Glutamatergic neuron (in vitro differentiated cells): ENCODE results near the gene IL23R. TPM values are rescaled to one million over a fixed set of nuclear protein-coding genes. Genes with fewer than 3 reads are reported as not detected.
"Not testable (repeated sequence)": the region's sequence is repeated elsewhere in the genome, so short reads cannot be mapped to it uniquely, and the experiment has no call there.

Source experiments
- DNase-seq: peaks from one replicate; pipeline ENCODE4 v3.0.0; 2022
- H3K27ac Mint-ChIP-seq: one replicate; pipeline ENCODE4 v1.8.0; 2020; ENCODE audit warnings: mild to moderate bottlenecking, mixed read lengths, inconsistent platforms; ENCODE audit not compliant: unreplicated experiment
- H3K27me3 Mint-ChIP-seq: one replicate; pipeline ENCODE4 v1.8.0; 2020; ENCODE audit warnings: mild to moderate bottlenecking, moderate library complexity, mixed read lengths, inconsistent platforms; ENCODE audit not compliant: unreplicated experiment
- H3K36me3 Mint-ChIP-seq: one replicate; pipeline ENCODE4 v1.8.0; 2020; ENCODE audit warnings: mild to moderate bottlenecking, mixed read lengths, inconsistent platforms; ENCODE audit not compliant: unreplicated experiment
- H3K4me1 Mint-ChIP-seq: one replicate; pipeline ENCODE4 v1.8.0; 2020; ENCODE audit warnings: mild to moderate bottlenecking, low read depth, mixed read lengths, inconsistent platforms; ENCODE audit not compliant: unreplicated experiment
- H3K4me3 Mint-ChIP-seq: one replicate; pipeline ENCODE4 v1.8.0; 2020; ENCODE audit warnings: mild to moderate bottlenecking, mixed read lengths, inconsistent platforms; ENCODE audit not compliant: unreplicated experiment
- H3K9me3 Mint-ChIP-seq: one replicate; pipeline ENCODE4 v1.8.0; 2020; ENCODE audit warnings: mild to moderate bottlenecking, moderate library complexity, mixed read lengths, inconsistent platforms; ENCODE audit not compliant: unreplicated experiment
- CTCF ChIP-seq: fragments of 200-600 bp; sonication (generic); IDR thresholded peaks from one replicate; pipeline ENCODE4 v1.5.0; 2021; ENCODE audit not compliant: partially characterized antibody, unreplicated experiment
- total RNA-seq: library from RNA; stranded (reverse); fragmentation: NEBNext Ultra II Directional; extraction: Animal tissue kit (Norgen Biotek cat#: 25700); gene quantifications from one replicate; pipeline ENCODE4 v1.2.1, GENCODE V29; 2021; ENCODE audit not compliant: unreplicated experiment

Gene IL23R
- total RNA-seq, 1 donor from 2014 or later: not detected

GRCh38 chr1:67194209-67194863 is 28.1 kb downstream of the IL23R start:
- H3K27ac Mint-ChIP-seq: no peak overlapping the region
- DNase-seq: no peak
- H3K36me3 Mint-ChIP-seq: no peaks in the 10 kb centered on the region
- no peaks in the 10 kb centered on the region for H3K9me3 Mint-ChIP-seq
- no peaks in the 10 kb centered on the region for H3K27me3 Mint-ChIP-seq
- H3K4me3 Mint-ChIP-seq: no peak overlapping the region
- TF ChIP-seq CTCF: no peak
- H3K4me1 Mint-ChIP-seq: no peaks in the 10 kb centered on the region

- Mint-ChIP-seq H3K9me3 (no peaks in the 10 kb centered on the region), H3K27me3 (no peaks in the 10 kb centered on the region), H3K27ac (no peak overlapping the region), H3K4me3 (no peak overlapping the region), H3K36me3 (no peaks in the 10 kb centered on the region), H3K4me1 (no peaks in the 10 kb centered on the region)
- TF ChIP-seq CTCF: no peak
- DNase-seq: no peak
These were observed 34.5 kb downstream of the IL23R start for GRCh38 chr1:67200755-67201154.

- no peak overlapping the region for H3K27ac Mint-ChIP-seq
- no peak overlapping the region for H3K4me3 Mint-ChIP-seq
- DNase-seq: no peak
- no peaks in the 10 kb centered on the region for H3K4me1 Mint-ChIP-seq
- H3K9me3 Mint-ChIP-seq: no peaks in the 10 kb centered on the region
- H3K27me3 Mint-ChIP-seq: no peaks in the 10 kb centered on the region
- H3K36me3 Mint-ChIP-seq: no peaks in the 10 kb centered on the region
- no peak for TF ChIP-seq CTCF
These were observed 35.6 kb downstream of the IL23R start for GRCh38 chr1:67201891-67202290.

- no peaks in the 10 kb centered on the region for H3K9me3 Mint-ChIP-seq
- no peak overlapping the region for H3K27ac Mint-ChIP-seq
- H3K4me3 Mint-ChIP-seq: no peak overlapping the region
- DNase-seq: no peak
- H3K4me1 Mint-ChIP-seq: peaks cover 1% of the 10 kb centered on the region
- TF ChIP-seq CTCF: no peak
- no peaks in the 10 kb centered on the region for H3K36me3 Mint-ChIP-seq
- peaks cover 2% of the 10 kb centered on the region for H3K27me3 Mint-ChIP-seq
These were observed 38.2 kb downstream of the IL23R start for GRCh38 chr1:67204298-67204980.

GRCh38 chr1:67207398-67207797 is 41.1 kb downstream of the IL23R start:
- not testable (repeated sequence) for H3K36me3 Mint-ChIP-seq, H3K9me3 Mint-ChIP-seq, H3K27me3 Mint-ChIP-seq, H3K4me3 Mint-ChIP-seq, H3K4me1 Mint-ChIP-seq, DNase-seq, H3K27ac Mint-ChIP-seq
